A549 (cell line): ENCODE data around the gene FAM120B. TPM values are rescaled to one million over a fixed set of nuclear protein-coding genes. Genes with fewer than 3 reads are reported as not detected.

Experiments
- ATAC-seq, 2 experiments: fragments of 200-7000 bp in 1 of 2; fragments of >200 bp in 1 of 2; cut with Nextera tagmentation in 1 of 2; cut with Tn5 transposase in 1 of 2; 3 replicates each; pipeline versions ENCODE4 v1.8.0 to v1.9.1; 2018 to 2020; ENCODE audit warnings: mild to moderate bottlenecking in 1 of 2, moderate library complexity in 1 of 2
- CTCF ChIA-PET: fragments of 300-600 bp; sonication (Branson Sonifier 250); formaldehyde crosslinking; extraction: SDS; loops from one replicate; lab custom pipeline; 2021; ENCODE audit warnings: antibody characterized with exemption, inconsistent platforms; lab: Yijun Ruan, JAX
- POLR2A ChIA-PET: fragments of 350-600 bp; formaldehyde crosslinking; extraction: SDS; loops from one replicate; lab custom pipeline; 2021; ENCODE audit warnings: antibody characterized with exemption, inconsistent platforms; lab: Yijun Ruan, JAX
- DNase-seq, 2 experiments: peaks; one replicate each; pipeline versions ENCODE4 v3.0.0 to v3.0.0-alpha.2; 2011 to 2016; ENCODE audit warnings: low read depth in 1 of 2, low spot score in 1 of 2
- FAIRE-seq: peaks from 2 replicates; lab custom pipeline; 2011; peaks lifted over from hg19 to GRCh38; lab: Jason Lieb, UNC
- H3K27ac ChIP-seq, 2 experiments: fragments of >200 bp; sonication (Bioruptor Twin); formaldehyde crosslinking; 3 replicates each; pipeline ENCODE4 v1.5.1; 2016 to 2017
- H3K4me1 ChIP-seq: fragments of >200 bp; sonication (Bioruptor Twin); formaldehyde crosslinking; 3 replicates; pipeline ENCODE4 v1.6.1; 2016
- H3K4me2 ChIP-seq: fragments of >200 bp; sonication (Bioruptor Twin); formaldehyde crosslinking; 3 replicates; pipeline ENCODE4 v1.6.1; 2016
- H3K4me3 ChIP-seq: fragments of >200 bp; sonication (Bioruptor Twin); formaldehyde crosslinking; 3 replicates; pipeline ENCODE4 v1.5.1; 2016
- H3K9me3 ChIP-seq: fragments of >200 bp; sonication (Bioruptor Twin); formaldehyde crosslinking; 3 replicates; pipeline ENCODE4 v1.6.1; 2016
- ATOH8 ChIP-seq: fragments of 250-450 bp; sonication (Bioruptor Pico); IDR thresholded peaks from 2 replicates; pipeline ENCODE4 v1.5.0; 2020; ENCODE audit warnings: low read depth, mild to moderate bottlenecking, moderate library complexity
- CBX8 ChIP-seq: fragments of 200-600 bp; sonication (generic); IDR thresholded peaks from 2 replicates; pipeline ENCODE4 v1.6.1; 2016
- CEBPB ChIP-seq, 2 experiments: fragments of >200 bp in 1 of 2; sonication (Bioruptor Twin) in 1 of 2; formaldehyde crosslinking in 1 of 2; IDR thresholded peaks; 2 replicates each; pipeline ENCODE4 v1.6.1; 2012 to 2016
- CHD4 ChIP-seq: fragments of 200-600 bp; sonication (generic); IDR thresholded peaks from 2 replicates; pipeline ENCODE4 v1.6.1; 2016; ENCODE audit warnings: antibody characterized with exemption, mild to moderate bottlenecking, borderline replicate concordance
- EHF ChIP-seq: fragments of 250-450 bp; sonication (Bioruptor Pico); IDR thresholded peaks from 2 replicates; pipeline ENCODE4 v1.5.0; 2020; ENCODE audit warnings: mild to moderate bottlenecking
- EP300 ChIP-seq, 2 experiments: fragments of >200 bp; sonication (Bioruptor Twin); formaldehyde crosslinking; IDR thresholded peaks; 2 replicates in 1 of 2; 3 replicates in 1 of 2; pipeline ENCODE4 v1.6.1; 2016 to 2017
- ESRRA ChIP-seq: fragments of 150-350 bp; IDR thresholded peaks from 2 replicates; pipeline ENCODE4 v1.6.1; 2014; ENCODE audit warnings: mild to moderate bottlenecking, low read length, borderline replicate concordance
- FOXS1 ChIP-seq: fragments of 250-450 bp; sonication (Bioruptor Pico); IDR thresholded peaks from 2 replicates; pipeline ENCODE4 v1.5.0; 2020; ENCODE audit warnings: mild to moderate bottlenecking, moderate library complexity
- HDAC2 ChIP-seq: fragments of 200-600 bp; sonication (generic); IDR thresholded peaks from 2 replicates; pipeline ENCODE4 v1.6.1; 2016
- HEYL ChIP-seq: fragments of 250-450 bp; sonication (Bioruptor Pico); IDR thresholded peaks from 2 replicates; pipeline ENCODE4 v1.8.0; 2021; ENCODE audit warnings: mild to moderate bottlenecking, moderate library complexity
- HOXA7 ChIP-seq: fragments of 250-450 bp; sonication (Bioruptor Pico); IDR thresholded peaks from 2 replicates; pipeline ENCODE4 v1.5.0; 2020; ENCODE audit warnings: mild to moderate bottlenecking, moderate library complexity
- JUNB ChIP-seq: fragments of >200 bp; sonication (Bioruptor Twin); formaldehyde crosslinking; IDR thresholded peaks from 2 replicates; pipeline ENCODE4 v1.6.1; 2016
- PHF8 ChIP-seq: fragments of 200-600 bp; sonication (generic); IDR thresholded peaks from 2 replicates; pipeline ENCODE4 v1.6.1; 2016; ENCODE audit warnings: low read depth, mild to moderate bottlenecking, antibody characterized with exemption, moderate library complexity, borderline replicate concordance
- POLR2A ChIP-seq: IDR thresholded peaks from 2 replicates; pipeline ENCODE4 v1.6.1; 2012; ENCODE audit warnings: mild to moderate bottlenecking, low read length
- RFX5 ChIP-seq: fragments of 450-650 bp; IDR thresholded peaks from 2 replicates; pipeline ENCODE4 v1.7.1; 2014; ENCODE audit warnings: antibody characterized with exemption, mild to moderate bottlenecking, moderate library complexity
- SMC3 ChIP-seq: fragments of >200 bp; sonication (Bioruptor Twin); formaldehyde crosslinking; IDR thresholded peaks from 3 replicates; pipeline ENCODE4 v1.6.1; 2018; ENCODE audit warnings: inconsistent platforms
- TFCP2L1 ChIP-seq: fragments of 250-450 bp; sonication (Bioruptor Pico); IDR thresholded peaks from 2 replicates; pipeline ENCODE4 v1.5.0; 2021; ENCODE audit warnings: mild to moderate bottlenecking
- USF2 ChIP-seq: fragments of 450-650 bp; IDR thresholded peaks from 2 replicates; pipeline ENCODE4 v1.6.1; 2014; ENCODE audit warnings: antibody characterized with exemption
- ZC3H11A ChIP-seq: fragments of 450-650 bp; IDR thresholded peaks from 2 replicates; pipeline ENCODE4 v1.6.1; 2014; ENCODE audit warnings: antibody characterized with exemption, mild to moderate bottlenecking
- ZFP36 ChIP-seq: fragments of 450-650 bp; IDR thresholded peaks from 2 replicates; pipeline ENCODE4 v1.6.1; 2014; ENCODE audit warnings: borderline replicate concordance; ENCODE audit not compliant: partially characterized antibody
- ZSCAN20 ChIP-seq: fragments of 250-450 bp; sonication (Bioruptor Pico); IDR thresholded peaks from 2 replicates; pipeline ENCODE4 v1.8.0; 2022; ENCODE audit warnings: mild to moderate bottlenecking, moderate library complexity
- WGBS: methylation state at CpG from one replicate; pipeline ENCODE4 v1.1.6; 2017; ENCODE audit errors: missing lambda C conversion rate; 5-methylcytosine and 5-hydroxymethylcytosine counted together
- polyA plus RNA-seq, 4 experiments: library from polyadenylated mRNA; depleted of rRNA in 3 of 4; stranded (reverse); fragments of >200 nt; fragmentation: RNase III in 1 of 4; extraction: RNeasy Plus Mini Kit Qiagen cat#74134 plus additional on column Dnase treatment in 1 of 4; gene quantifications; 2 replicates in 3 of 4; 3 replicates in 1 of 4; pipeline ENCODE4 v1.2.3, GENCODE V29; 2011 to 2017
- TF ChIP-seq, protein P1 (sequence below): fragments of 250-450 bp; sonication (Bioruptor Pico); IDR thresholded peaks from 2 replicates; pipeline ENCODE4 v1.5.0; 2021; ENCODE audit warnings: mild to moderate bottlenecking, moderate library complexity, borderline replicate concordance
- TF ChIP-seq, protein P2 (sequence below): IDR thresholded peaks from 2 replicates; pipeline ENCODE4 v1.6.1; 2012

FAM120B gene
- polyA plus RNA-seq, 2 of the 4 experiments (the other 2 are of a cell fraction), result 7.0 to 7.7 TPM

DNA sequence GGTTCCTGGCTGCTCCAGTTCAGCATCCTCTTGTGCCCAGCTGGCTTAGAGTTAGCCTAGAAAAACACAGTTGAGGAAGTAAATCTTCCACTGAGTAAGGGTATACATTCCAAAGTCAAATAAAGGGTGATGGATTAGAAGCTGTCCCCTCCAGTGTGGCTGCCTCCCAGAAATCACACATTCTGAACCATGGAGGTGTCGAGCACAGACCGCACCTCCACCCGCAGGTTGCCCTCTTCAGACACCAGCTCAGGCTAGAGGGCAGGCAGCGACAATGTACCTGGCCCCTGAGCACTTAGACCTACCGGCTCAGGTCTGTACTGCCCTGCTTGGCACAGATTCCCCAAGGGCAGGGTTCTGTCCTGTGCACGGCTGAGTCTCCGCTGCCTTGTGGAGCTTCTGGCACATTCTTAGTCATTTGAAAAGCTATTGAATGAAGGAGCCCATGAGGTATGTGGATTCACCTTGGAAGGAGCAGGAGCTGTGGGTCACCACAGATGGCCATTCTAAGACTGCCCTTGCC, 118.1 kb downstream of the FAM120B start:
- ChIA-PET CTCF (interaction anchor here (0.9 to 1.7 kb wide), 3 partner anchors 9 to 17 kb away, joined by 3 to 5 read pairs (median 4); no protein-coding TSS in a partner anchor), POLR2A (no interaction called here)
- DNase-seq, result no peak
- FAIRE-seq, result no peak
- no peak overlapping the region for H3K4me2 ChIP-seq
- no peaks in the 10 kb centered on the region for H3K4me1 ChIP-seq
- 80% methylated on average over 1 of the region's 7 CpGs for WGBS
- TF ChIP-seq SMC3 (no peak), CBX8 (no peak), HDAC2 (no peak), RFX5 (no peak), ESRRA (no peak), TFCP2L1 (CRISPR knock-in tag) (no peak), ATOH8 (CRISPR knock-in tag) (no peak), CHD4 (no peak), JUNB (no peak), PHF8 (no peak)
- TF ChIP-seq, protein P1, sequence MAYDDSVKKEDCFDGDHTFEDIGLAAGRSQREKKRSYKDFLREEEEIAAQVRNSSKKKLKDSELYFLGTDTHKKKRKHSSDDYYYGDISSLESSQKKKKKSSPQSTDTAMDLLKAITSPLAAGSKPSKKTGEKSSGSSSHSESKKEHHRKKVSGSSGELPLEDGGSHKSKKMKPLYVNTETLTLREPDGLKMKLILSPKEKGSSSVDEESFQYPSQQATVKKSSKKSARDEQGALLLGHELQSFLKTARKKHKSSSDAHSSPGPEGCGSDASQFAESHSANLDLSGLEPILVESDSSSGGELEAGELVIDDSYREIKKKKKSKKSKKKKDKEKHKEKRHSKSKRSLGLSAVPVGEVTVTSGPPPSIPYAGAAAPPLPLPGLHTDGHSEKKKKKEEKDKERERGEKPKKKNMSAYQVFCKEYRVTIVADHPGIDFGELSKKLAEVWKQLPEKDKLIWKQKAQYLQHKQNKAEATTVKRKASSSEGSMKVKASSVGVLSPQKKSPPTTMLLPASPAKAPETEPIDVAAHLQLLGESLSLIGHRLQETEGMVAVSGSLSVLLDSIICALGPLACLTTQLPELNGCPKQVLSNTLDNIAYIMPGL, result no peak
- no peak; a peak in 1 of 6 replicates for ATAC-seq
- no peak overlapping the region for H3K4me3 ChIP-seq
- H3K27ac ChIP-seq, result no peak overlapping the region
- H3K9me3 ChIP-seq, result no peaks in the 10 kb centered on the region

GRCh38 chr6:170429450-170429849, 122.9 kb downstream of the FAM120B start:
- POLR2A ChIA-PET, result no interaction called here
- no peak for ATAC-seq
- no peak for FAIRE-seq
- TF ChIP-seq POLR2A (no peak), FOXS1 (CRISPR knock-in tag) (no peak), CEBPB (IDR thresholded peaks at IDR 0.05) (no peak), EHF (no peak), EP300 (IDR thresholded peaks at IDR 0.05) (no peak), USF2 (no peak), ZFP36 (no peak), ATOH8 (CRISPR knock-in tag) (no peak), ZSCAN20 (CRISPR knock-in tag) (no peak), CHD4 (no peak), HOXA7 (no peak), CBX8 (no peak), SMC3 (no peak), HEYL (CRISPR knock-in tag) (no peak), ZC3H11A (no peak)
- TF ChIP-seq, protein P2, sequence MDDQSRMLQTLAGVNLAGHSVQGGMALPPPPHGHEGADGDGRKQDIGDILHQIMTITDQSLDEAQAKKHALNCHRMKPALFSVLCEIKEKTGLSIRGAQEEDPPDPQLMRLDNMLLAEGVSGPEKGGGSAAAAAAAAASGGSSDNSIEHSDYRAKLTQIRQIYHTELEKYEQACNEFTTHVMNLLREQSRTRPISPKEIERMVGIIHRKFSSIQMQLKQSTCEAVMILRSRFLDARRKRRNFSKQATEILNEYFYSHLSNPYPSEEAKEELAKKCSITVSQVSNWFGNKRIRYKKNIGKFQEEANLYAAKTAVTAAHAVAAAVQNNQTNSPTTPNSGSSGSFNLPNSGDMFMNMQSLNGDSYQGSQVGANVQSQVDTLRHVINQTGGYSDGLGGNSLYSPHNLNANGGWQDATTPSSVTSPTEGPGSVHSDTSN, result no peak
- H3K4me3 ChIP-seq, result no peak overlapping the region
- no peaks in the 10 kb centered on the region for H3K9me3 ChIP-seq
- no peaks in the 10 kb centered on the region for H3K4me1 ChIP-seq
- H3K27ac ChIP-seq, result no peak overlapping the region
- no peak overlapping the region for H3K4me2 ChIP-seq
- no peak for DNase-seq
- 80% methylated on average over 7 of the region's 7 CpGs for whole genome bisulfite sequencing
- CTCF ChIA-PET, result no interaction called here
